ACC112 (cell line): ENCODE measurements around the gene DOCK4.

Experiments used
- H2AFZ ChIP-seq: fragments of 200-600 bp; sonication (generic); one replicate; pipeline ENCODE4 v1.6.0; 2017; ENCODE audit warnings: antibody characterized with exemption, low read length; ENCODE audit not compliant: unreplicated experiment
- H3K27ac ChIP-seq: fragments of 200-600 bp; sonication (generic); 2 replicates; pipeline ENCODE4 v1.5.1; 2014; ENCODE audit warnings: low read depth, mild to moderate bottlenecking, antibody characterized with exemption, low read length, moderate library complexity
- H3K27me3 ChIP-seq: fragments of 200-600 bp; sonication (generic); 2 replicates; pipeline ENCODE4 v1.6.1; 2014; ENCODE audit warnings: mild to moderate bottlenecking, antibody characterized with exemption, low read length, moderate library complexity, mixed read lengths; ENCODE audit not compliant: insufficient read depth
- H3K36me3 ChIP-seq: fragments of 200-600 bp; sonication (generic); 2 replicates; pipeline ENCODE4 v1.6.1; 2016; ENCODE audit warnings: mild to moderate bottlenecking, antibody characterized with exemption, low read length, moderate library complexity, mixed read lengths; ENCODE audit not compliant: insufficient read depth
- H3K4me1 ChIP-seq: fragments of 200-600 bp; sonication (generic); one replicate; pipeline ENCODE4 v1.6.1; 2016; ENCODE audit warnings: low read length, mixed read lengths; ENCODE audit not compliant: insufficient read depth, unreplicated experiment, control insufficient read depth
- H3K4me3 ChIP-seq: fragments of 200-600 bp; sonication (generic); 2 replicates; pipeline ENCODE4 v1.5.1; 2014; ENCODE audit warnings: mild to moderate bottlenecking, low read depth, low read length
- H3K79me2 ChIP-seq: fragments of 200-600 bp; sonication (generic); one replicate; pipeline ENCODE4 v1.6.0; 2016; ENCODE audit warnings: low read length; ENCODE audit not compliant: control insufficient read depth, unreplicated experiment, insufficient read depth

Gene DOCK4

DNA sequence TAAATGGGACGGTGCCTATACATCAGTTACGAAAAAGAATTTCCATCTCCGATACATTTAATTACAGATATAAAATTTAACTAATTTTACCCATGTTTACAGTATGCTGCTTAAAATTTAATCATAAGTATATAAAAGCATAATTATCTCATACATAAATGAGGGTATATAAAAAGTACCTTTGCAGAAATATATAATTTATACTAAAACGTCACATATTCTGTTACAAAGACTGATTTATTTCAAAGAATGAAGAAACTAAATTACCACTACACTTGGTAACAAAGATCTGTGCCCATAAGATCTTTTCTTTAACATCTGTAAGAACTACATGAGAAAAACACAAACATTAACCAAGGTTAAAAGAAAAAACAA, 2.8 kb downstream of the DOCK4 start:
- no peak overlapping the region for H3K27ac ChIP-seq
- H3K79me2 ChIP-seq: peaks cover 51% of the 10 kb centered on the region
- H3K4me1 ChIP-seq: peaks cover 36% of the 10 kb centered on the region
- no peaks in the 10 kb centered on the region for H3K27me3 ChIP-seq
- H3K4me3 ChIP-seq: peak overlapping the region; percentile 97
- H3K36me3 ChIP-seq: no peaks in the 10 kb centered on the region
- H2AFZ ChIP-seq: no peak overlapping the region

DNA sequence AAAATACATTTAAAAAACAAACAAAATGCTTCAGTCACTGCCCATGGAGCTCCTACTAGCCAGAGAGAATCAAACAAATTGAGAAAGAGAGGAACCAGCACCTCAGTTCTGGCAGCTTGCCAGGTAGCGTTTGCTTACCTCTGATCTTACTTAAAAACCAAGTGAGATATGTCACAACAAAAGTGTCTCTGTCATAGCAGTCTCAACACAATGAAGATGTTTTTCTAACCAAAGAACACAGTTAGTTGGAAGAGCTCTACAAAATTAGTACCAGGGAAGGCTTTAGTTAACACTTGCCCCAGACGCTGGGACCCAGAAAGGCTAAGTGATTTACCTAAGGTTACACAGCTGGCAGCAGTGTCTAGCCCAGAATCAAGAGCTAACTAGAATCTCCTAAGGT, 3.4 kb downstream of the DOCK4 start:
- H2AFZ ChIP-seq: no peak overlapping the region
- peaks cover 55% of the 10 kb centered on the region for H3K79me2 ChIP-seq
- H3K27ac ChIP-seq: no peak overlapping the region
- peaks cover 35% of the 10 kb centered on the region for H3K4me1 ChIP-seq
- H3K27me3 ChIP-seq: no peaks in the 10 kb centered on the region
- no peaks in the 10 kb centered on the region for H3K36me3 ChIP-seq
- H3K4me3 ChIP-seq: no peak overlapping the region

DNA sequence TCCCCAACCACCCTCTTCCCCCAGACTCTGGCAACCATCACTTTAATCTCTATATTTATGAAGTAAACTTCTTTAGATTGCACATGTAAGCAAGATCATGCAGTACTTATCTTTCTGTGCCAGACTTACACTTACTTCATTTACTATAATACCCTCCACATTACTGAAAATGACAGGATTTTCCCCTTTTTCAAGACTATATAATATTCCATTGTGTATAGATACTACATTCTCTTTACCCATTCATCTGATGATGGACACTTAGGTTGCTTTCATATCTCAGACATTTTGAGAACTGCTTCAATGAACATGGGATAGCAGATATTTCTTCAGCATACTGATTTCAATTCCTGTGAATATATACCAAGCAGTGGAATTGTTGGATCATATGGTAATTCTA, 4.4 kb downstream of the DOCK4 start:
- H3K36me3 ChIP-seq: no peaks in the 10 kb centered on the region
- H3K4me1 ChIP-seq: peaks cover 30% of the 10 kb centered on the region
- no peaks in the 10 kb centered on the region for H3K27me3 ChIP-seq
- no peak overlapping the region for H2AFZ ChIP-seq
- peaks cover 49% of the 10 kb centered on the region for H3K79me2 ChIP-seq
- H3K27ac ChIP-seq: no peak overlapping the region
- H3K4me3 ChIP-seq: no peak overlapping the region

DNA sequence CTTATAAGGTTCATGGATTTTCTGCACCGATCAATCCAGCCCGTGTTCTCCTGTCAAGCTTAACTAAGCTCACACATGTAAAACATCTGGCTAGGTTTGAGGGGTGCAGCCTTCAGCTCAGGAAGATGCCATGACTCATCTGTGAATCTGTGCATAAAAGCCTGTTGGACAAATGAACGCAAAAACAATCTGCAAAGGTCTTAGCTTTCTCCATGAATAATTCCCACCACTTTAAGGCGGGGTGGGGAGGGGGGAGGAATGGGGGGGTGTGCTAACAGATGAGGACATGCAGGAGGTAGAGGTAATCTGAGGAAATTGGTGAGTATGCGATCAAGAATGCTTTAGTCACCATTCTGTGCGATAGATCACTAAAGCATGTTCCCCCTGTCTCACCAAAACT, 4.8 kb downstream of the DOCK4 start:
- Histone ChIP-seq H3K4me1 (peaks cover 30% of the 10 kb centered on the region), H3K36me3 (no peaks in the 10 kb centered on the region), H3K27me3 (no peaks in the 10 kb centered on the region), H3K4me3 (no peak overlapping the region), H3K27ac (no peak overlapping the region), H3K79me2 (peaks cover 48% of the 10 kb centered on the region), H2AFZ (no peak overlapping the region)

- Histone ChIP-seq H3K27ac (peak overlapping the region; percentile 46), H3K36me3 (no peaks in the 10 kb centered on the region), H3K4me3 (peak overlapping the region; percentile 17; the same call in 1 of the 2 replicates), H3K27me3 (no peaks in the 10 kb centered on the region), H3K4me1 (peaks cover 30% of the 10 kb centered on the region), H3K79me2 (peaks cover 45% of the 10 kb centered on the region), H2AFZ (no peak overlapping the region)
Observed at GRCh38 chr7:112199672-112200071, 6.5 kb downstream of the DOCK4 start.

DNA sequence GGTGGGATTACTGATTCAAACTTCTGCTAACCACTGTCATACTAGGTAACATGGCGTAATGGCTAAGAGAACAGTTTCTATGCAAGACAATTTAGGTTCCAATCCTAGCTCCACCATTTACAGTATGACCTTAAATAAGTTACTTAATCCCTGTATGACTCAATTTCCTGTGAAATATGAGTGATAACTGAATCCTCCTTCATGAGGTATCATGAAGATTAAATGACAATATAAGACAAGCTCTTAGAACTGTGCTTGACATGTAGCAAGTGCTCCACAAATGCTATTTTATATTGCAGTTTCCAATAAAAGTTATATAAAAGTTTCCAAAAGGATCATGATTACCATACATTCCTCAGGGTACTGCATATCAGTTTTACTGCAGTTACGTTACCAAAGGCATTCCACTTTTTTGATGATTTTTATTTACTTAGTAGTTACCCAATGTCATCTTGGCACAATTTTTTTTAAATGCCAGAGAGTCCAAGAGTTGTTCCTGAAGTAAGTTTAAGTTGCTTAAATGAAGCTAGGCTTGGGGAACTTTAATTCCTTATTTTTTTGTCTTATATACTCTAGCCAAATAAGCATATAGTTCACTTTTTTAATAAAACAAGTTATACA, 7.1 kb downstream of the DOCK4 start:
- Histone ChIP-seq H3K36me3 (no peaks in the 10 kb centered on the region), H3K27me3 (no peaks in the 10 kb centered on the region), H3K79me2 (peaks cover 42% of the 10 kb centered on the region), H2AFZ (no peak overlapping the region), H3K27ac (peak overlapping the region; percentile 46), H3K4me3 (peak overlapping the region; percentile 17; the same call in 1 of the 2 replicates), H3K4me1 (peaks cover 30% of the 10 kb centered on the region)

GRCh38 chr7:112197322-112197721, 8.9 kb downstream of the DOCK4 start:
- Histone ChIP-seq H3K4me3 (no peak overlapping the region), H3K4me1 (peaks cover 32% of the 10 kb centered on the region), H3K27me3 (no peaks in the 10 kb centered on the region), H2AFZ (no peak overlapping the region), H3K36me3 (no peaks in the 10 kb centered on the region), H3K79me2 (peaks cover 30% of the 10 kb centered on the region), H3K27ac (no peak overlapping the region)

- H3K27ac ChIP-seq: no peak overlapping the region
- H3K4me1 ChIP-seq: peaks cover 27% of the 10 kb centered on the region
- H2AFZ ChIP-seq: no peak overlapping the region
- H3K27me3 ChIP-seq: no peaks in the 10 kb centered on the region
- H3K79me2 ChIP-seq: peaks cover 17% of the 10 kb centered on the region
- no peaks in the 10 kb centered on the region for H3K36me3 ChIP-seq
- no peak overlapping the region for H3K4me3 ChIP-seq
Observed at GRCh38 chr7:112195717-112196116, 10.5 kb downstream of the DOCK4 start.

GRCh38 chr7:112193915-112194502, 12.2 kb downstream of the DOCK4 start:
- Histone ChIP-seq H3K4me1 (peaks cover 13% of the 10 kb centered on the region), H3K4me3 (no peak overlapping the region), H3K27me3 (no peaks in the 10 kb centered on the region), H3K36me3 (no peaks in the 10 kb centered on the region), H2AFZ (no peak overlapping the region), H3K27ac (no peak overlapping the region), H3K79me2 (peaks cover 15% of the 10 kb centered on the region)

- H3K27me3 ChIP-seq: no peaks in the 10 kb centered on the region
- peaks cover 10% of the 10 kb centered on the region for H3K79me2 ChIP-seq
- no peaks in the 10 kb centered on the region for H3K36me3 ChIP-seq
- H3K27ac ChIP-seq: peak overlapping the region; percentile 67
- peaks cover 8% of the 10 kb centered on the region for H3K4me1 ChIP-seq
- H3K4me3 ChIP-seq: 0 out of 2 replicates have a peak overlapping the region, but pooled peaks have one; percentile 1
- H2AFZ ChIP-seq: no peak overlapping the region
Observed at GRCh38 chr7:112192236-112193154, 13.7 kb downstream of the DOCK4 start.
